Prostate gland (tissue), 2 donors: Measurements from ENCODE around the gene IFI27L2. TPM values are rescaled to one million over a fixed set of nuclear protein-coding genes. Genes with fewer than 3 reads are reported as not detected.

ENCODE experiments used
- DNase-seq: peaks from one replicate; pipeline ENCODE4 v3.0.0-alpha.2; 2019; ENCODE audit warnings: low spot score
- H3K27ac ChIP-seq, 2 donors: fragments of 200-600 bp; sonication (generic); 2 replicates each; pipeline ENCODE4 v1.5.1; 2017 to 2019
- H3K27me3 ChIP-seq: fragments of 200-600 bp; sonication (generic); replicated peaks from 2 replicates; pipeline ENCODE4 v1.5.1; 2019; ENCODE audit not compliant: insufficient read depth
- H3K36me3 ChIP-seq, 2 donors: fragments of 200-600 bp; sonication (generic); 1 replicate in 1 of 2; 2 replicates in 1 of 2; pipeline versions ENCODE4 v1.5.1 to v1.8.1; 2017 to 2019
- H3K4me1 ChIP-seq: fragments of 200-600 bp; sonication (generic); replicated peaks from 2 replicates; pipeline ENCODE4 v1.5.1; 2019
- H3K4me3 ChIP-seq, 2 donors: fragments of 200-600 bp; sonication (generic); 2 replicates each; pipeline ENCODE4 v1.5.1; 2017 to 2019
- H3K9me3 ChIP-seq: fragments of 200-600 bp; sonication (generic); 2 replicates; pipeline ENCODE4 v1.5.1; 2017
- POLR2A ChIP-seq: fragments of 450-650 bp; IDR thresholded peaks from one replicate; pipeline ENCODE4 v1.6.1; 2016; ENCODE audit warnings: antibody characterized with exemption, mild to moderate bottlenecking
- POLR2AphosphoS5 ChIP-seq: sonication (generic); formaldehyde crosslinking; IDR thresholded peaks from one replicate; pipeline ENCODE4 v1.6.1; 2017; ENCODE audit warnings: antibody characterized with exemption
- WGBS: methylation state at CpG from one replicate; pipeline ENCODE4 v1.1.5; 2018; 5-methylcytosine and 5-hydroxymethylcytosine counted together
- intact Hi-C: fragments of 100-400 bp; cut with DNase I; formaldehyde crosslinking; loops from one replicate; pipeline ENCODE4 v1.14.2; 2022
- total RNA-seq, 2 donors: library from RNA; depleted of rRNA; stranded (reverse); fragments of >200 nt; gene quantifications; one replicate each; pipeline ENCODE4 v1.1.0, GENCODE V29; 2016
- TF ChIP-seq, protein P1 (sequence below), 4 experiments: fragments of 200-600 bp in 2 of 4; fragments of 450-650 bp in 2 of 4; sonication (generic) in 2 of 4; IDR thresholded peaks; 1 replicate in 3 of 4; 2 replicates in 1 of 4; pipeline ENCODE4 v1.5.1; 2016 to 2019; ENCODE audit warnings: antibody characterized with exemption in 4 of 4, mild to moderate bottlenecking in 2 of 4, moderate library complexity in 2 of 4

The IFI27L2 gene
- total RNA-seq, 2 donors from 2014 or later = 23.3 to 118 TPM

DNA sequence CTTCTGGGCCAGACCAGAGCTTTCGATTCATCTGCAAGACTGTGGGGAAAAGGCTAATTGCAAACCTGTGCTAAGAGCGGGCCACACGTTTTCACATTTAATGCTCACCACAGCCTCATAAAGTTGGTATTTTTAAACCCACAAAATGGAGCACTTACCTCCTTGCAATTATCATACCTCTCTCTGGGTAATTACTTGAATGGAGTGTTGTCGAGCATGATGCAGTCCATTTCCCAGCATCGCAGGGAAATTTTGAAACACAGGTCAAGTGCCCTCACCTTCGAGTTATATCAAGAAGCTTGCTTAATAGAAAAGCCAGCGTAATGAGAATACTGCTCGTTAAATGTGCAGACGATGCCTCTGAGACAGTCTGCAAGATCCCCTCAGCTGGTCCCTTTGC lies 8.8 kb upstream of the IFI27L2 start:
- no peak overlapping the region for H3K4me3 ChIP-seq

GRCh38 chr14:94136575-94137331 lies 7.3 kb upstream of the IFI27L2 start:
- WGBS = 27% methylated on average over 18 of the region's 18 CpGs
- Histone ChIP-seq H3K4me1 (no peaks in the 10 kb centered on the region), H3K4me3 (no peak overlapping the region), H3K27me3 (no peaks in the 10 kb centered on the region), H3K27ac (no peak overlapping the region), H3K36me3 (no peaks in the 10 kb centered on the region), H3K9me3 (no peaks in the 10 kb centered on the region)
- TF ChIP-seq POLR2A (no peak), POLR2AphosphoS5 (peak; percentile 48)
- TF ChIP-seq, protein P1, sequence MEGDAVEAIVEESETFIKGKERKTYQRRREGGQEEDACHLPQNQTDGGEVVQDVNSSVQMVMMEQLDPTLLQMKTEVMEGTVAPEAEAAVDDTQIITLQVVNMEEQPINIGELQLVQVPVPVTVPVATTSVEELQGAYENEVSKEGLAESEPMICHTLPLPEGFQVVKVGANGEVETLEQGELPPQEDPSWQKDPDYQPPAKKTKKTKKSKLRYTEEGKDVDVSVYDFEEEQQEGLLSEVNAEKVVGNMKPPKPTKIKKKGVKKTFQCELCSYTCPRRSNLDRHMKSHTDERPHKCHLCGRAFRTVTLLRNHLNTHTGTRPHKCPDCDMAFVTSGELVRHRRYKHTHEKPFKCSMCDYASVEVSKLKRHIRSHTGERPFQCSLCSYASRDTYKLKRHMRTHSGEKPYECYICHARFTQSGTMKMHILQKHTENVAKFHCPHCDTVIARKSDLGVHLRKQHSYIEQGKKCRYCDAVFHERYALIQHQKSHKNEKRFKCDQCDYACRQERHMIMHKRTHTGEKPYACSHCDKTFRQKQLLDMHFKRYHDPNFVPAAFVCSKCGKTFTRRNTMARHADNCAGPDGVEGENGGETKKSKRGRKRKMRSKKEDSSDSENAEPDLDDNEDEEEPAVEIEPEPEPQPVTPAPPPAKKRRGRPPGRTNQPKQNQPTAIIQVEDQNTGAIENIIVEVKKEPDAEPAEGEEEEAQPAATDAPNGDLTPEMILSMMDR (IDR thresholded peaks at IDR 0.05) = peak; percentile 83 to 93 (median 90)
- peak; percentile 84 for DNase-seq
- intact Hi-C loops = loop anchor here (2.0 to 10.0 kb wide), 2 partner anchors 100 to 202 kb away; no protein-coding TSS in a partner anchor

More for the DNA sequence above, 8.8 kb upstream of the IFI27L2 start:
- WGBS = 84% methylated on average over 9 of the region's 9 CpGs
- DNase-seq = no peak
- TF ChIP-seq, protein P1 (IDR thresholded peaks at IDR 0.05) = no peak
- TF ChIP-seq POLR2A (no peak), POLR2AphosphoS5 (no peak)
- intact Hi-C loops = loop anchor here (10.0 kb wide), 1 partner anchor 203 kb away; no protein-coding TSS in a partner anchor
- Histone ChIP-seq H3K27ac (no peak overlapping the region), H3K9me3 (no peaks in the 10 kb centered on the region), H3K4me1 (no peaks in the 10 kb centered on the region), H3K36me3 (no peaks in the 10 kb centered on the region), H3K27me3 (no peaks in the 10 kb centered on the region)

- no peak overlapping the region for H3K27ac ChIP-seq
- no peaks in the 10 kb centered on the region for H3K27me3 ChIP-seq
- no peaks in the 10 kb centered on the region for H3K36me3 ChIP-seq
- WGBS = 82% methylated on average over 4 of the region's 4 CpGs
- H3K9me3 ChIP-seq = no peaks in the 10 kb centered on the region
- no peak for DNase-seq
- no peaks in the 10 kb centered on the region for H3K4me1 ChIP-seq
- intact Hi-C loops = loop anchor here (10.0 kb wide), 1 partner anchor 201 kb away; no protein-coding TSS in a partner anchor
- H3K4me3 ChIP-seq = no peak overlapping the region
- TF ChIP-seq, protein P1 (IDR thresholded peaks at IDR 0.05) = no peak
- no peak for TF ChIP-seq POLR2A
Measured at GRCh38 chr14:94135476-94135875, 6.1 kb upstream of the IFI27L2 start.

DNA sequence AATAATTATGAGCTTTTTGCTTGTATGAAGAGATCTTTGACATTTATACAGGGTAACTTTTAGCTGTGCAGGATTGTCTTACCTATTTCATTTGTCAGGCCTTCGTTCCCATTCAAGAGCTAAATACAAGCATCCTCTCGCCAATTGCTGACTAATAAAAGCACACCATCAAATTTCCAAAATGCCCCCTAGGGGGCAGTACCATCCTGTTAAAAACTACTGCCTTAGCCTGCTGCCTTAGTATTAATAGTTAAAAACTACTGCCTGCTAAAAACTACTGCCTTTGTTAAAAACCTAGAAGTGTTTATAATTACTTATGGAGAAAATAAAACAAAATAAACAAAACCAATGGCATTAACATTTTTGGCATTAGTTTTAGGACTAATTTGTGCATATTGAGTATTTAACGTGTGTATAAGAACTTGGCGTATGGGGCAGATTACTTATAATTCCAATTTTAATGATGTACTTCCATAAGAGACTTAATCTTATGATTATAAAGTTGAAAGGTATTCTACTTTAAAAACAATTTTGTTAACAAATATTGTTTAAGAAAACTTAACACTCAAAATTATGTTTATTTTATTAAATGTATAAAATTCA lies 3.0 kb upstream of the IFI27L2 start:
- Histone ChIP-seq H3K4me1 (no peaks in the 10 kb centered on the region), H3K27me3 (no peaks in the 10 kb centered on the region), H3K36me3 (no peaks in the 10 kb centered on the region), H3K27ac (no peak overlapping the region), H3K4me3 (no peak overlapping the region), H3K9me3 (no peaks in the 10 kb centered on the region)
- WGBS = 45% methylated on average over 4 of the region's 4 CpGs
- TF ChIP-seq POLR2AphosphoS5 (no peak), POLR2A (no peak)
- TF ChIP-seq, protein P1 (IDR thresholded peaks at IDR 0.05) = peak; percentile 36 to 68 (median 60)
- DNase-seq = peak; percentile 37
- intact Hi-C loops = loop anchor here (10.0 kb wide), 1 partner anchor 198 kb away; no protein-coding TSS in a partner anchor
